22Rv1 (cell line): ENCODE measurements around the gene SEMA6B.
"Not testable (repeated sequence)": the region's sequence is repeated elsewhere in the genome, so short reads cannot be mapped to it uniquely, and the experiment has no call there.

Source experiments
- CTCF ChIP-seq: fragments of 450-650 bp; IDR thresholded peaks from 2 replicates; pipeline ENCODE4 v1.5.1; 2017; ENCODE audit warnings: mild to moderate bottlenecking
- ZFX ChIP-seq: fragments of 450-650 bp; IDR thresholded peaks from 2 replicates; pipeline ENCODE4 v1.6.1; 2017; ENCODE audit warnings: antibody characterized with exemption, borderline replicate concordance

DNA sequence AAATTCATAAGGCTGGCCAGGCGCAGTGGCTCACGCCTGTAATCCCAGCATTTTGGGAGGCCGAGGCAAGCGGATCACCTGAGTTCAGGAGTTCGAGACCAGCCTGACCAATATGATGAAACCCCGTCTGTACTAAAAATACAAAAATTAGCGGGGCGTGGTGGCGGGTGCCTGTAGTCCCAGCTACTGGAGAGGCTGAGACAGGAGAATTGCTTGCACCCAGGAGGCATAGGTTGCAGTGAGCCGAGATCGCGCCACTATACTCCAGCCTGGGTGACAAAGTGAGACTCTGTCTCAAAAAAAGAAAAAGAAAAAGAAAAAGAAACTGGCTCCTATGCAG, 17.7 kb downstream of the SEMA6B start:
- TF ChIP-seq CTCF, ZFX: not testable (repeated sequence)
